Measurements from ENCODE around the gene QRICH1. TPM values are rescaled to one million over a fixed set of nuclear protein-coding genes. Genes with fewer than 3 reads are reported as not detected.

The QRICH1 gene
- total RNA-seq, 4 donors from 2014 or later: 66.2 to 171 (median 81.8) TPM

Small RNA genes lying within 50 kb of the gene (small RNA-seq; reads per million reads assigned to genes)
- gene MIR191 (10,585 to 24,159 (median 17,679) reads per million in 4 donors), gene MIR425 (14.1 to 25.6 (median 22.9) reads per million in 4 donors), gene RN7SL182P (0 to 0.09 (median 0) reads per million in 4 donors)

Other genes with a start within 250 kb of the QRICH1 start
- gene PRKAR2A, start 246.2 kb downstream of the QRICH1 start, total RNA-seq: 10 to 100 TPM; 33.7 to 45.0 (median 44.0) TPM
- gene SLC25A20, start 195.2 kb downstream of the QRICH1 start, total RNA-seq: 10 to 100 TPM; 19.0 to 47.0 (median 23.9) TPM
- gene ARIH2, start 175.2 kb downstream of the QRICH1 start, total RNA-seq: 100 to 1,000 TPM in 3 of 4 donors, 10 to 100 TPM in 1; 92.2 to 143 (median 123) TPM
- gene P4HTM, start 103.8 kb downstream of the QRICH1 start, total RNA-seq: 10 to 100 TPM; 29.1 to 38.9 (median 35.2) TPM
- 100 to 1,000 TPM in 2 of 4 donors, 10 to 100 TPM in 2; 61.5 to 110 (median 99.0) TPM for gene WDR6, start 86.7 kb downstream of the QRICH1 start, total RNA-seq
- gene DALRD3, start 75.5 kb downstream of the QRICH1 start, total RNA-seq: 10 to 100 TPM; 11.8 to 29.0 (median 24.6) TPM
- 100 to 1,000 TPM in 3 of 4 donors, 10 to 100 TPM in 1; 79.4 to 131 (median 105) TPM for gene NDUFAF3, start 72.0 kb downstream of the QRICH1 start, total RNA-seq
- 100 to 1,000 TPM in 3 of 4 donors, 10 to 100 TPM in 1; 89.8 to 179 (median 118) TPM for gene IMPDH2, start 64.7 kb downstream of the QRICH1 start, total RNA-seq
- 100 to 1,000 TPM; 148 to 205 (median 183) TPM for gene QARS1, start 10.7 kb upstream of the QRICH1 start, total RNA-seq
- 100 to 1,000 TPM in 1 of 4 donors, 10 to 100 TPM in 3; 53.4 to 114 (median 76.4) TPM for gene USP19, start 26.8 kb upstream of the QRICH1 start, total RNA-seq
- gene LAMB2, start 39.0 kb upstream of the QRICH1 start, total RNA-seq: 100 to 1,000 TPM; 578 to 980 (median 645) TPM
- gene CCDC71, start 72.3 kb upstream of the QRICH1 start, total RNA-seq: 10 to 100 TPM; 15.6 to 31.2 (median 25.3) TPM
- gene KLHDC8B, start 77.5 kb upstream of the QRICH1 start, total RNA-seq: 100 to 1,000 TPM in 3 of 4 donors, 10 to 100 TPM in 1; 39.8 to 126 (median 114) TPM
- gene C3orf62, start 183.2 kb upstream of the QRICH1 start, total RNA-seq: 10 to 100 TPM in 1 of 4 donors, 1 to 10 TPM in 3; 3.5 to 14.9 (median 4.2) TPM
- 10 to 100 TPM; 15.8 to 36.9 (median 29.8) TPM for gene USP4, start 246.0 kb upstream of the QRICH1 start, total RNA-seq

Measured in gastroesophageal sphincter (tissue), 4 donors.